HepG2 (cell line): ENCODE results near the gene FGF21. TPM values are rescaled to one million over a fixed set of nuclear protein-coding genes. Genes with fewer than 3 reads are reported as not detected.
A peak's percentile ranks its signal among the peaks of the same experiment; 100 is the strongest.

Experiments
- AGO1 ChIP-seq: fragments of 200-400 bp; formaldehyde crosslinking; IDR thresholded peaks from 2 replicates; pipeline ENCODE4 v1.6.1; 2017; ENCODE audit warnings: mild to moderate bottlenecking, low read depth, low read length, moderate library complexity; ENCODE audit not compliant: poor library complexity, severe bottlenecking
- CENPX ChIP-seq: sonication (generic); formaldehyde crosslinking; IDR thresholded peaks from 2 replicates; pipeline ENCODE4 v1.9.0; 2021; ENCODE audit warnings: mild to moderate bottlenecking, missing genetic modification reagents, moderate library complexity
- ETV6 ChIP-seq: sonication (generic); formaldehyde crosslinking; conservative IDR thresholded peaks from 2 replicates; pipeline ENCODE4 v1.4.0; 2020; ENCODE audit warnings: missing genetic modification reagents
- NR2F2 ChIP-seq: IDR thresholded peaks from 2 replicates; pipeline ENCODE4 v1.6.1; 2012; ENCODE audit warnings: low read depth, inconsistent platforms, borderline replicate concordance
- TEAD3 ChIP-seq: optimal IDR thresholded peaks from 2 replicates; pipeline ENCODE3; 2016; ENCODE audit warnings: borderline replicate concordance
- TOE1 ChIP-seq: sonication (generic); formaldehyde crosslinking; IDR thresholded peaks from 2 replicates; pipeline ENCODE4 v1.4.0; 2020; ENCODE audit warnings: mild to moderate bottlenecking, missing genetic modification reagents
- ZNF232 ChIP-seq: sonication (generic); formaldehyde crosslinking; IDR thresholded peaks from 2 replicates; pipeline ENCODE4 v1.4.0; 2020; ENCODE audit warnings: missing genetic modification reagents, borderline replicate concordance
- ZNF510 ChIP-seq: sonication (generic); formaldehyde crosslinking; IDR thresholded peaks from 2 replicates; pipeline ENCODE4 v1.4.0; 2020; ENCODE audit warnings: low read depth, mild to moderate bottlenecking, missing genetic modification reagents
- ZNF552 ChIP-seq: sonication (generic); formaldehyde crosslinking; IDR thresholded peaks from 2 replicates; pipeline ENCODE4 v1.9.0; 2022; ENCODE audit warnings: missing genetic modification reagents, mild to moderate bottlenecking, borderline replicate concordance
- ZNF572 ChIP-seq: sonication (generic); formaldehyde crosslinking; IDR thresholded peaks from 2 replicates; pipeline ENCODE4 v1.5.1; 2020; ENCODE audit warnings: mild to moderate bottlenecking, missing genetic modification reagents
- ZNF598 ChIP-seq: sonication (generic); formaldehyde crosslinking; IDR thresholded peaks from 2 replicates; pipeline ENCODE4 v1.5.1; 2020; ENCODE audit warnings: mild to moderate bottlenecking, missing genetic modification reagents, borderline replicate concordance
- ZNF746 ChIP-seq: sonication (generic); formaldehyde crosslinking; IDR thresholded peaks from 2 replicates; pipeline ENCODE4 v1.8.0; 2022; ENCODE audit warnings: mild to moderate bottlenecking, missing genetic modification reagents
- ZSCAN5A ChIP-seq: sonication (generic); formaldehyde crosslinking; IDR thresholded peaks from 2 replicates; pipeline ENCODE4 v1.8.0; 2022; ENCODE audit warnings: mild to moderate bottlenecking, missing genetic modification reagents, borderline replicate concordance
- polyA plus RNA-seq, 8 experiments: library from polyadenylated mRNA; depleted of rRNA in 3 of 8; stranded (reverse) in 7 of 8; unstranded in 1 of 8; fragments of >200 nt; fragmentation: Illumina TruSeq in 4 of 8; extraction: Trizol in 4 of 8; gene quantifications; 2 replicates each; pipeline versions ENCODE4 v1.2.1 to v1.2.3, GENCODE V29; 2011 to 2016; ENCODE audit warnings: low read depth in 4 of 8, missing spikeins in 1 of 8, mixed read lengths in 1 of 8; ENCODE audit not compliant: insufficient read depth in 1 of 8
- total RNA-seq, 5 experiments: library from RNA; depleted of rRNA; stranded (reverse); fragments of >200 nt; fragmentation: Illumina TruSeq; extraction: Trizol; gene quantifications; 2 replicates each; pipeline ENCODE4 v1.2.3, GENCODE V29; 2016; ENCODE audit warnings: low read depth in 1 of 5
- TF ChIP-seq, protein P1 (sequence below): sonication (generic); formaldehyde crosslinking; IDR thresholded peaks from 2 replicates; pipeline ENCODE4 v1.4.0; 2020; ENCODE audit warnings: missing genetic modification reagents
- TF ChIP-seq, protein P2 (sequence below): IDR thresholded peaks from 2 replicates; pipeline ENCODE4 v1.6.1; 2016; ENCODE audit warnings: missing biosample characterization, missing genetic modification reagents, low read depth
- TF ChIP-seq, protein P3 (sequence below): sonication (generic); formaldehyde crosslinking; IDR thresholded peaks from one replicate; pipeline ENCODE4 v1.5.1; 2020; ENCODE audit warnings: mild to moderate bottlenecking, missing genetic modification reagents; ENCODE audit errors: not compliant biosample characterization
- TF ChIP-seq, protein P4 (sequence below): IDR thresholded peaks from 2 replicates; pipeline ENCODE4 v1.6.1; 2012; ENCODE audit warnings: inconsistent platforms

Gene FGF21
- total and polyA plus RNA-seq, 2 of the 13 experiments (the other 11 are each of a cell fraction or from before 2014, with no cell fraction given): 0.17 TPM; not detected in 1

DNA sequence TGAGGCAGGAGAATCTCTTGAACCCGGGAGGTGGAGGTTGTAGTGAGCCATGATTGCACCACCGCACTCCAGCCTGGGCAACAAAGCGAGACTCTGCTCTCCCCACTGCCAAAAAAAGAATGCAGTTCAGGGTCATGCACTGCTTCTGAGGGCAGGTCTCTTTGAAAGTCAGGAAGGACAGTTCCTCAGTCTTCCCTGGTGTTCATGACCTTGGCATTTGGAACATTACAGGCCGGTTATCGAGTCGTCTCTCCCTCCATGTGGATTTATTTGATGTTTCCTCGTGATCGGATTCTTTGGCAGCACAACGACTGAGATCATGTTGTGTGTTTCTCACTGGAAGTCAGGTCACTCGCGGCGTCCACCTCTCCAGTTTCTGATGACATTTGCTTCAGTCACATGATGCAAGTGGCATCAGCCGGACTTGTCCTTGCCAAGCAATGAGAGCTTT lies 17.2 kb downstream of the FGF21 start (continued):
- no peak for TF ChIP-seq ZNF598 (CRISPR knock-in tag)
- TF ChIP-seq ZSCAN5A (CRISPR knock-in tag): no peak
- TF ChIP-seq NR2F2: no peak
- no peak for TF ChIP-seq CENPX (CRISPR knock-in tag)
- no peak for TF ChIP-seq ZNF510
- TF ChIP-seq, protein P1, sequence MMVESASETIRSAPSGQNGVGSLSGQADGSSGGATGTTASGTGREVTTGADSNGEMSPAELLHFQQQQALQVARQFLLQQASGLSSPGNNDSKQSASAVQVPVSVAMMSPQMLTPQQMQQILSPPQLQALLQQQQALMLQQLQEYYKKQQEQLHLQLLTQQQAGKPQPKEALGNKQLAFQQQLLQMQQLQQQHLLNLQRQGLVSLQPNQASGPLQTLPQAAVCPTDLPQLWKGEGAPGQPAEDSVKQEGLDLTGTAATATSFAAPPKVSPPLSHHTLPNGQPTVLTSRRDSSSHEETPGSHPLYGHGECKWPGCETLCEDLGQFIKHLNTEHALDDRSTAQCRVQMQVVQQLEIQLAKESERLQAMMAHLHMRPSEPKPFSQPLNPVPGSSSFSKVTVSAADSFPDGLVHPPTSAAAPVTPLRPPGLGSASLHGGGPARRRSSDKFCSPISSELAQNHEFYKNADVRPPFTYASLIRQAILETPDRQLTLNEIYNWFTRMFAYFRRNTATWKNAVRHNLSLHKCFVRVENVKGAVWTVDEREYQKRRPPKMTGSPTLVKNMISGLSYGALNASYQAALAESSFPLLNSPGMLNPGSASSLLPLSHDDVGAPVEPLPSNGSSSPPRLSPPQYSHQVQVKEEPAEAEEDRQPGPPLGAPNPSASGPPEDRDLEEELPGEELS: peak; percentile 65
- TF ChIP-seq ZNF572 (CRISPR knock-in tag): no peak
- no peak for TF ChIP-seq AGO1
- TF ChIP-seq TOE1: no peak
- TF ChIP-seq, protein P2, sequence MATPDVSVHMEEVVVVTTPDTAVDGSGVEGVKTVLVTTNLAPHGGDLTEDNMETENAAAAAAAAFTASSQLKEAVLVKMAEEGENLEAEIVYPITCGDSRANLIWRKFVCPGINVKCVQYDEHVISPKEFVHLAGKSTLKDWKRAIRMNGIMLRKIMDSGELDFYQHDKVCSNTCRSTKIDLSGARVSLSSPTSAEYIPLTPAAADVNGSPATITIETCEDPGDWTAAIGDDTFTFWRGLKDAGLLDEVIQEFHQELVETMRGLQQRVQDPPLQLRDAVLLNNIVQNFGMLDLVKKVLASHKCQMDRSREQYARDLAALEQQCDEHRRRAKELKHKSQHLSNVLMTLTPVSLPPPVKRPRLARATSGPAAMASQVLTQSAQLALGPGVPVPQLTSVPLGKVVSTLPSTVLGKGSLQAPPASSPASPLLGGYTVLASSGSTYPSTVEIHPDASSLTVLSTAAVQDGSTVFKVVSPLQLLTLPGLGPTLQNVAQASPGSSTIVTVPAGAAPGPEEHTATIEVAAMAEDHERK (CRISPR knock-in tag): no peak
- TF ChIP-seq ZNF746 (CRISPR knock-in tag): no peak
- peak; percentile 83 for TF ChIP-seq TEAD3 (CRISPR knock-in tag)
- no peak for TF ChIP-seq ETV6 (CRISPR knock-in tag)
- TF ChIP-seq ZNF232: no peak
- TF ChIP-seq, protein P3, sequence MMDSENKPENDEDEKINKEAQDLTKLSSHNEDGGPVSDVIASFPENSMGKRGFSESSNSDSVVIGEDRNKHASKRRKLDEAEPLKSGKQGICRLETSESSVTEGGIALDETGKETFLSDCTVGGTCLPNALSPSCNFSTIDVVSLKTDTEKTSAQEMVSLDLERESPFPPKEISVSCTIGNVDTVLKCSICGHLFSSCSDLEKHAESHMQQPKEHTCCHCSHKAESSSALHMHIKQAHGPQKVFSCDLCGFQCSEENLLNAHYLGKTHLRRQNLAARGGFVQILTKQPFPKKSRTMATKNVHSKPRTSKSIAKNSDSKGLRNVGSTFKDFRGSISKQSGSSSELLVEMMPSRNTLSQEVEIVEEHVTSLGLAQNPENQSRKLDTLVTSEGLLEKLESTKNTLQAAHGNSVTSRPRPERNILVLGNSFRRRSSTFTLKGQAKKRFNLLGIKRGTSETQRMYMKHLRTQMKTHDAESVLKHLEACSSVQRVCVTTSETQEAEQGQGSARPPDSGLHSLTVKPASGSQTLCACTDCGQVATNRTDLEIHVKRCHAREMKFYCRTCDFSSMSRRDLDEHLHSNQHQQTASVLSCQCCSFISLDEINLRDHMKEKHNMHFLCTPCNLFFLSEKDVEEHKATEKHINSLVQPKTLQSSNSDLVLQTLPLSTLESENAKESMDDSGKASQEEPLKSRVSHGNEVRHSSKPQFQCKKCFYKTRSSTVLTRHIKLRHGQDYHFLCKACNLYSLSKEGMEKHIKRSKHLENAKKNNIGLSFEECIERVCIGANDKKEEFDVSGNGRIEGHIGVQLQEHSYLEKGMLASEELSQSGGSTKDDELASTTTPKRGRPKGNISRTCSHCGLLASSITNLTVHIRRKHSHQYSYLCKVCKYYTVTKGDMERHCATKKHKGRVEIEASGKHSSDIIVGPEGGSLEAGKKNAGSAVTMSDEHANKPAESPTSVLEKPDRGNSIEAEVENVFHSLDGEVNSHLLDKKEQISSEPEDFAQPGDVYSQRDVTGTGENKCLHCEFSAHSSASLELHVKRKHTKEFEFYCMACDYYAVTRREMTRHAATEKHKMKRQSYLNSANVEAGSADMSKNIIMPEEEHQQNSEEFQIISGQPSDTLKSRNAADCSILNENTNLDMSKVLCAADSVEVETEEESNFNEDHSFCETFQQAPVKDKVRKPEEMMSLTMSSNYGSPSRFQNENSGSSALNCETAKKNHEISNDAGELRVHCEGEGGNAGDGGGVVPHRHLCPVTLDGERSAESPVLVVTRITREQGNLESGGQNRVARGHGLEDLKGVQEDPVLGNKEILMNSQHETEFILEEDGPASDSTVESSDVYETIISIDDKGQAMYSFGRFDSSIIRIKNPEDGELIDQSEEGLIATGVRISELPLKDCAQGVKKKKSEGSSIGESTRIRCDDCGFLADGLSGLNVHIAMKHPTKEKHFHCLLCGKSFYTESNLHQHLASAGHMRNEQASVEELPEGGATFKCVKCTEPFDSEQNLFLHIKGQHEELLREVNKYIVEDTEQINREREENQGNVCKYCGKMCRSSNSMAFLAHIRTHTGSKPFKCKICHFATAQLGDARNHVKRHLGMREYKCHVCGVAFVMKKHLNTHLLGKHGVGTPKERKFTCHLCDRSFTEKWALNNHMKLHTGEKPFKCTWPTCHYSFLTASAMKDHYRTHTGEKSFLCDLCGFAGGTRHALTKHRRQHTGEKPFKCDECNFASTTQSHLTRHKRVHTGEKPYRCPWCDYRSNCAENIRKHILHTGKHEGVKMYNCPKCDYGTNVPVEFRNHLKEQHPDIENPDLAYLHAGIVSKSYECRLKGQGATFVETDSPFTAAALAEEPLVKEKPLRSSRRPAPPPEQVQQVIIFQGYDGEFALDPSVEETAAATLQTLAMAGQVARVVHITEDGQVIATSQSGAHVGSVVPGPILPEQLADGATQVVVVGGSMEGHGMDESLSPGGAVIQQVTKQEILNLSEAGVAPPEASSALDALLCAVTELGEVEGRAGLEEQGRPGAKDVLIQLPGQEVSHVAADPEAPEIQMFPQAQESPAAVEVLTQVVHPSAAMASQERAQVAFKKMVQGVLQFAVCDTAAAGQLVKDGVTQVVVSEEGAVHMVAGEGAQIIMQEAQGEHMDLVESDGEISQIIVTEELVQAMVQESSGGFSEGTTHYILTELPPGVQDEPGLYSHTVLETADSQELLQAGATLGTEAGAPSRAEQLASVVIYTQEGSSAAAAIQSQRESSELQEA (CRISPR knock-in tag): no peak
- TF ChIP-seq ZNF552 (CRISPR knock-in tag): no peak
- TF ChIP-seq, protein P4, sequence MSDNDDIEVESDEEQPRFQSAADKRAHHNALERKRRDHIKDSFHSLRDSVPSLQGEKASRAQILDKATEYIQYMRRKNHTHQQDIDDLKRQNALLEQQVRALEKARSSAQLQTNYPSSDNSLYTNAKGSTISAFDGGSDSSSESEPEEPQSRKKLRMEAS: peak; percentile 30; the same call in 1 of the 2 replicates
